Limb (tissue), 2 donors: Measurements from ENCODE around the gene DAD1.
"Not testable (repeated sequence)": the region's sequence is repeated elsewhere in the genome, so short reads cannot be mapped to it uniquely, and the experiment has no call there.

ENCODE experiments used
- DNase-seq, 2 donors: peaks; one replicate each; pipeline ENCODE4 v3.0.0-alpha.2; 2016; ENCODE audit errors: extremely low spot score in 2 of 2

The DAD1 gene

DNA sequence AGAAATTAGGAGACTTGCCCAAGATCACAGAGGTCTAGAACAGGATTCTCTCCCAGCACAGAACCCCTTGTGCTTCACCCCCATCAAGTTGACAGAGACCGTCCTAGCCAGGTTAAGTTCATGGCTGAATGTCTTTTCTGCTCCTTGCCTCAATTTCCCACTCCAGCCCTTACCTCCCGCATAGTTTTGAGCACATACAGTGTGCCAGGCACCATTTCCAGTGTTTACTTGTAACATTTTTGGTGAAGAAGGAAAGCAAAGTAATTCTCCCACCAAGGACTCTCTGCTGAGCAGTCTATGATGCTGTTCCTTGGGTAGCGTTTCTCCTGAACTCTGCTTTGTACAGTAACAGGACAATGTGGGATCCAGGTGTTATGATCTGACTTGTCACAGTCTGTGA, 10.3 kb upstream of the DAD1 start:
- no peak for DNase-seq

DNA sequence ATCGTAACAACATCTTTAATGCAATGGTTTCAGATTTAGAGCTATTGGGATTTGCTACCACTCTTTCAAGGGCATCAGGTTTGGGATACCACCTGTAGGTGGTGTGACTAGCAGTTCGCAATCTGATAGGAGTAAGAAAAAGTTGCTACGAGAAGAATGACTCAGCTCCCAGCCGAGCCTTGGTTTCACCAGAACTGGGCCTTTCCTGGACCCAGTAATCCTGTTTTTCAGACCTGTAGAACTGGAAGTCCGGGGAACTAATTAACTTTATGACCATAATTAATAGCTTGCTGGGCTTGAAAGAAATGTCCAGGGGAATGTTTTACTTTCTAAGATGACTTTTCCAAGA, 9.8 kb upstream of the DAD1 start:
- no peak for DNase-seq

DNA sequence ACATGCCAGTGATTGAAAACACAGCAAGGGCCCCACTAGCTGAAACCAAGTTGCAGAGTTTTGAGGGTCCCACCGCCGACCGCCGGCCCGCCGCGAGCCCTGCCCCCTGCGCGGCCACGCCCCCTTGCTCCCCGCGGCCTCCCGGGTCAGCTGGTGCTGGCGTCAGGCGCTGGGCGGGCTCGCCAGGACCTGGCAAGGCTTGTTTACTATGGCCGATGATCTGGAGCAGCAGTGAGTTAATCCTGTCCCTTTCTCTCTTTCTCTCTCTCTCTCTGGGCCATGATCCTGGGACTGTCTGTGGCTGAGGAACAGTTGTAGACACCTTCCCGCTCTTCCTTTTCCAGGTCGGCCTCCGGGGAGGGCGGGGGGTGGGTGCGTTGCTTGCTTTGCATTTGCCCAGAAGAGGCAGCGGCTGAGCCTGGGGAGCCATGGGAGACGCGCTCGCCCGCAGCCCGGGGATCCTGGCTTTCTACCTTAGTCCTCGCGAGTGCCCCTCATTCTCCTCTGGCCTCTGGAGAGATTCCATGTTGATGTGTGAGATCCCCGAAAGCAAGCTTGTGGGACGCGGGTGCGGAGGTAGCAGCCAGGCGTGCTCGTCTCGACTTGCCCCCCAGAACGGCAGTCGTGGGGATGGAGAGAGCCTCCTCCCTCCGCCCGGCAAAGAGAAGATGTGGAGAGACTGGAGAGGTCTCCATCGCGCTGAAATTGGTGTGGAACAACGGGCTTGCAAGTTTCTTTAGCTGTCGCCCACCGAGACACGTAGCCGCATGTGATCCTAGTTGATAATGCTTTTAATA, 9.3 kb upstream of the DAD1 start, which contains the start of gene ABHD4:
Gene ABHD4 (plus strand): TSS at position 202 of the 797 bp plus-strand sequence. CDS start 7 bp downstream, at position 209.
- peak; percentile 62 to 89 for DNase-seq

DNA sequence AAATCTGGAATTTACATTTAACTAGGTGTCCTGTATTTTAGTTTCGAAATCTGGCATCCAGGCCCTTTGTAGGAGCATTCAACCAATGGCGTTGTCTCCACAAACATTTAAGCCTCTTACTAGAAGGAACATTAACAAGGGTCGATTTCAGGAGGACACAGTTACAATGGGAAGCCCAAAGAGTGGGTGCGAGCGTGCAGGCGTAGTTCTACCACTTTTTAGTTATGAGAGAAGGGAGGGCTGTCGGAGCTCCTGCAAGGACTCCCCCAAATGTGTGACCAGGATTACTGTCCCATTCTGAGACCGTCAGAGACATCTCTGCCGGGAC, 8.7 kb upstream of the DAD1 start:
- DNase-seq, result no peak

DNA sequence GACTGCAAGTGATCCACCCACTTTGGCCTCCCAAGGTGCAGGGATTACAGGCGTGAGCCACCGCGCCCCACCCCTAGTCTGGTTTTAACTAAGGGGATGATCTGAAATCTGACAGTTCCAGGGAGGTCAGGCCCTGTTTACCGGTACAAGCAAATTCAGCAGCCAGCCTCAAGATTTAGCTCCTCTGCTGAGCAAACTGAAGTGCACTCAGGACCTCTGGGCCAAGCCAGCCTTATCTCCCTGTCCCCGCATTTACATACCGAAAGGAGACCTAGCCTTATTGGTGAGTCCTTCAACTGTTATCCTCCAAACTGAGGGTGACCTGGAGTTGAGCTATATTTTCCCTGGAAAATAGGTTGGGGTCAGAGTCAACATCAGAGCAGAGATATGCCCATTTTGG, 8.2 kb upstream of the DAD1 start:
- DNase-seq, result no peak

DNA sequence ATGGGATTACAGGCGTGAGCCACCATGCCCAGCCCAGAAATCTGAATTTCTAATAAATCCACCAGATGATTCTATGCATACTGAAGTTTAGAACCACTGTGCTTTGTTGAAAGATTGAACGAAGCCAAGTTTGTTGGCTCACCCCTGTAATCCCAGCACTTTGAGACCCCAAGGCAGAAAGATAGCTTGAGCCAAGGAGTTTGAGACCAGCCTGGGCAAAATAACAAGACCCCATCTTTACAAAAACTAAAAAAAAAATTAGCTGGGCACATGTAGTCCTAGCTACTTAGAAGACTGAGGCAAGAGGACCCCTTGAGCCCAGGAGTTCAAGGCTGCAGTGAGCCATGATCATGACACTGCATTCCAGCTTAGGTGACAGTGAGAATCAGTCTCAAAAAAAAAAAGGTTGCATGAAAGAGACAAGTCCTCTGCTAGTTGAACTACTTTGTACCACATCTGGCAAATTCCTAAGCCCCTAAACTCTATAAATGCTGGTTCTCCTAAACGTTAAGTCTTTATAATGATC, 7.4 kb upstream of the DAD1 start:
- DNase-seq, result no peak

DNA sequence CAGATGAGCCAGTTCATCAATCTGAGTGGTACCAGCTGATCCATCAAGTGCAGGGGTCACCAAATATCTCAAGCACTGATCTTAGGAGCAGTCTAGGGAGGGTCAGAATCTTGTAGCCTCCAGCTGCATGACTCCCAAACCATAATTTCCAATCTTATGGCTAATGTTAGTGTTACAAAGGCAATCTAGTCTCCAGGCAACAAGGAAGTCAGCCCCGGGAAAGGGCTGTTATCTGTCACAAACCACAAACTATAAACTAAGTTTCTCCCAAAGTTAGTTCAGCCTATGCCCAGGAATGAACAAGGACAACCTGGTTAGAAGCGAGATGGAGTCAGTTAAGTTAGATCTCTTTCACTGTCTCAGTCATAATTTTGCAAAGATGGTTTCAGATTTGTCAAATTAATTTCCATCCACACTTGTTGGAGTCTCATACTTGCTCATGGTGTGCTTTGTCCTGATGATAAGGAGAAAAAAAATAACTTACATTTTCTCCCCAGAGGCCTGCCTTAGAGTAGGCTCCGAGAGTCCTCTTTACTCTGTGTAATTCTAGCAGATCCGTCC, 5.2 kb upstream of the DAD1 start:
- DNase-seq, result no peak

DNA sequence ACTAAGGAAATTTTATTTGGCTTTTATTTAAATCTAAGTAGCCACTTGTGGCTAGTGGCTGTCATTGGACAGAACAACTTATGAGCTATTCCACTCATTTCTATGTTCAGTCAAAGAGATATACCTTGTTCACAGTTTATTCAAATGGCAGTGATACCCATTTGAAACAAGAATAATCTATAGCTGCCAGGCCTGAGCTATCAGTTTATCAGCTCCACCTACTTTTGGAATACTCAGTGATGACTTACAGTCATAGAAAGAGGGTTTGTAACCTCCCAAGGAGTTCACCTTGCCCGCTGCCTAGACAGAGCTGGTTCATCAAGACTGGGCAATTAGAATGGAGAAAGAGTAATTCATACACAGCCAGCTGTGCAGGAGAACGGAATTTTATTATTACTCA, 4.6 kb upstream of the DAD1 start:
- no peak for DNase-seq

DNA sequence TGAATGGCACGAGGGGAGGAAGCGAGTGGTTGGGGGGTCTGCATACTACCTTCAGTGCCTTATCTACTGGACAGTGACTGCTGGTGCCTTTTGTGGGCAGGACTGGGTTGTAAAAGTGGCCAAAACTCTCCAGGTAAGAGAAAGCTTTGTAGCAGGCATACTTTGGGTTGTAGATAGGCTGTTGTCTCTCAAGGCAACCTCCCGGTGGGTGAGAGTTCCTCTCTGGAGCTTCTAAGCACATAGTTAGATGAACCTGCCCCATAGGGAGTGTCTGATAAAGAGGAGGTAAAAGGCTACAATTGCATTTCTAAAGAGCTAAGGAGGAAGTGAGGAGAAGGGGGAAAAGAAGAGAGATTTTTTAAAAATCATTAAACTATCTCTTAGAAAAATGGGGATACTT, 4.2 kb upstream of the DAD1 start:
- no peak for DNase-seq

DNA sequence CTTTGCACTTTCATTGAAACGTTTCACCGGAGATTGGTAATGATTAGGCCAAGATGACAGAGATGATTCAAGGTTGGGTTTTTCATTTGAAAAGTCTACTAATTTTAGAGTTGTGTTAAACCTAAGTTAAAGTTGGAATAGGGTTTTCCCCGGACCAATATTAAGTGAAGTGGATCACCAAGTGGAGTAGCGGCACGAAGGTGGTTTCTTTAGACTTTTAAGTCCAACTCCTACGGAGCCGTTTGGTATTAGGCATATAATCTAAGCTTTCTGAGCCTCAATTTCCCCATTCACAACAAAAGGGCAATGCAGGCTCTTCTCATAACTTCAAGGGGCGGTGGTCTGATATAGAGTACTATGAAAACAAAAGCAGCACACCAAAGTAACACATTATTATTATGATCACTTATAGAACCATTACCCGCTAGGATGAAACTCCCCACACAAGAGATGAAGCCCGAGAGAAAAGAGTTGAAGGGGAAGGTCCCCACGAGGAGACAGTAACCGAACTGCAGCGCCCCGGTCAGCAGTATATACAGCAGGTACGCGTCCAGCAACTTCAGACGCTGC, 413 bp downstream of the DAD1 start:
- DNase-seq, result no peak

DNA sequence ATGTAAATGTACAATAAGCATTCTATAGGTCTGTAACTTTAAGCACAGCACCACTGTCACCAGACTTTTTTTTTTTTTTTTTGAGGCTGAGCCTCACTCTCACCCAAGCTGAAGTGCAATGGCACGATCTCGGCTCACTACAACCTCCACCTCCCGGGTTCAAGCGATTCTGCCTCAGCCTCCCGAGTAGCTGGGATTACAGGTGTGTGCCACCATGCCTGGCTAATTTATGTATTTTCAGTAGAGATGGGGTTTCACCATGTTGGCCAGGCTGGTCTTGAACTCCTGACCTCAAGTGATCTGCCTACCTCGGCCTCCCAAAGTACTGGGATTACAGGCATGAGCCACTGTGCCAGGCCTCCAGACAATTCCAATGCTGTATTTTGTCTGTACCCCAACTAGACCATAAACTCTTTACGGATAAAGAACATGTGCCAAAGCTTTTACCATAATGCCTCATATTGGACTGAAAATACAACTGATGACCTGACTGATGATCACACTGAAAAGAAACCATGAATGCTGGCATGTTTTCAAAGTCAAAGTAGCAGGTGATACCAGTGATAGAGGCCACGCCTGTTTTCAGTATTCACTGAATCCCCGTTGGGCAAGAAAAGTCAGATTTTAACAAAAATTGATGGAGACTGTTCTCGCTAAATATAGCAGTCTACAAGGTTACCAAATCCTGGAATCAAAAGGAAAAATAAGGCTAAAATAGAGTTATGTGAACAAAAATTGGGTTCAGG, 1.2 kb downstream of the DAD1 start:
- DNase-seq, result not testable (repeated sequence)

DNA sequence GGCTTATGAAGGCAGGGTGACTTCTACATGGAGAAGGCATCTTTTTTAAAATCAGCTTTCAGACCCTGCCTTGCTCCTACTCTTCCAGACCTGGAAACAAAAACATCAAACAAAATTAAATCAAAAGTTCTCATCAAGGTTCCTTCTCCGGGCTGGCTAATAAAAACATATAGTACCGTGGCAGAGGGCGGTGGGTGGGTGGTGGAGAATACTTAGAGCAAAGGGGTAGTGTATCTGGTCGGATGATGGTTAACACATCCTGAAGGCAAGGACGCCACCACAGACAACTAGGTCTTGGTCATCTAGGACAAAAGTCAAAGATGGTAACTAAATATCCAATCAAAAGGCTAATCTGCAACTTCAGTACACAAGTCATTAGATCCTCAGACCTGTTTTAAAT, 1.8 kb downstream of the DAD1 start:
- DNase-seq, result no peak

DNA sequence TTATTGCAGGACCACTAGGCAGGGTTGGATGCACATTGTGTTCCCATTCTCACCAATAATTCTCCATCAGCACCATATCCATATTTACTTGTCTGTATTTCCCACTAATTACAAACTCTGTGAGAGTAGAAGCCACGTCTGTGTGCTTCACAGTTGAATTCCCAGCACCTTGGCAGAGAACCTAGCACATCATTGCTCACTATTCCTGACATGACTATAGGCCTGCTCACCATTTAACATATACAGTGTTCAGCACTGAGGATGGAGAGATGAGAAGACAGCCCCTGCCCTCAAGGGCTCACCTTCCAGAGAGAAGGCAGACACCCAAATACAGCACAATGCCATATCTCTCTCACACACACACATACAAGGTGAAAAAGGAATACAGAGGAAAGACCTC, 5.0 kb downstream of the DAD1 start:
- DNase-seq, result no peak

DNA sequence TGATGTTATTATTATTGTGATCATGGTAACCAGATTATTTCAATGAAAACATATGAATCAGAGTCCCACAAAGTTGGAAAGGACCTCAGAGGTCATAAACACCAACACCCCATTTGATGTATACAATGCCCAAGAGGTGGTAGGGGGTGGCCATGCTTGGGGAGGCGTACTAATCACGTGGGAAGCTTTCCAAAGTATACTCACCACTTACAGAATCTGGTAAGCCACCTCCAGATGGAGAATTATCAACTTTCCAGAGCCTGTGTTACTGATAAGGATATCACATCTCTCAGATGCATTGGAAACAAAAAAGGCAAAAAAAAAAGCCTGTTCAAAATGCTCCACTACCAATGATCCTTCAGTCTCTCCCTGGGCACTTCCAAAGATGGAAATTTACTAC, 8.4 kb downstream of the DAD1 start:
- no peak for DNase-seq

DNA sequence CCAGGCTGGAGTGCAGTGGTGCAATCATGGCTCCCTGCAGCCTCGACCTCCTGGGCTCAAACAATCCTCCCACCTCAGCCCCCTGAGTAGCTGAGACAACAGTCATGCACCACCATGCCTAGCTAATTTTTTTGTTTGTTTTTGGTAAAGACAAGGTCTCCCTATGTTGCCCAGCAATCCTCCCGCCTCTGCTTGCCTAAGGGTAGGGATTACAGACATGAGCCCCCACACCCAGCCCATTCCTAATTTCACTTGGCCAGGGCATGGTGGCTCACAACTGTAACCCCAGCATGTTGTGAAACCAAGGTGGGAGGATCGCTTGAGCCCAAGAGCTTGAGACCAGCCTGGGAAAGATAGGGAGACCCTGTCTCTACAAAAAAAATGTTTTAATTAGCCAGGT, 9.1 kb downstream of the DAD1 start:
- DNase-seq, result no peak

DNA sequence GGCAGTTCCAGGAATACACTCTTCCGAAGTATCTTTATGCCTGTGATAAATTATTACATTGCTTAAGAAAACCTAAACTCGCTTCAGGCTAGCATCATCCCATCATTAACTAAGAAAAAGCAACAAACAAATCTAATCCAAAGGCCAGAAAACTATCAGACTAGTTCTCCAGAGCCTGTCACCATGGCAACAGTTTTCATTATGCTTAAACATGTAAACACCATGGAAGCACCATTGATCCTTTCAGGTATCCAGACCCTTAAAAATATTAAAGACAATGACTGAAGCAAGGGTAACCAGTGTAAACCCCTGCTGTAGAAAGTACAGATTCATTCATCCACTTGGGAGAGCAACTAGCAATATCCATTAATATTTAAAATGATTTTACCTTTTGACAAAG, 9.8 kb downstream of the DAD1 start:
- no peak for DNase-seq

DNA sequence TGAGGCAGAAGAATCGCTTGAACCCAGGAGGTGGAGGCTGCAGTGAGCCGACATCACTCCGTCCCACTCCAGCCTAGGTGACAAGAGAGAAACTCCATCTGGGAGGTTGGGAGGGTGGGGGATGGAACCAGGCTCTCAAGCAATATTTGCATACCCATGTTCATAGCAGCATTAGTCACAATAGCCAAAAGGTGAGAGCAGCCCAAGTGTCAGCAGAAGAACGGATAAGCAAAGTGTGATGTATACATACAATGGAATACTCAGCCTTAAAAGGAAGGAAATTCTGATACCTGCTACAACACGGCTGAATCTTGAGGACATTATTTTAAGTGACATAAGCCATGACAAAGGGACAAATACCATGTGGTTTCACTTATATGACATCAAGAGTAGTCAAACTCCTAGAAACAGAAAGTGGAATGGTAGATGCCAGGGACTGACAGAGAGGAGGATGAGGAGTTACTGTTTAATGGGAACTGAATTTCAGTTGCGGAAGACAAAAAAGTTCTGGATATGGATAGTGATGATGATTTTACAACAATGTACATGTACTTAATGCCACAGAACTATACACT, 11.6 kb downstream of the DAD1 start:
- DNase-seq, result no peak

DNA sequence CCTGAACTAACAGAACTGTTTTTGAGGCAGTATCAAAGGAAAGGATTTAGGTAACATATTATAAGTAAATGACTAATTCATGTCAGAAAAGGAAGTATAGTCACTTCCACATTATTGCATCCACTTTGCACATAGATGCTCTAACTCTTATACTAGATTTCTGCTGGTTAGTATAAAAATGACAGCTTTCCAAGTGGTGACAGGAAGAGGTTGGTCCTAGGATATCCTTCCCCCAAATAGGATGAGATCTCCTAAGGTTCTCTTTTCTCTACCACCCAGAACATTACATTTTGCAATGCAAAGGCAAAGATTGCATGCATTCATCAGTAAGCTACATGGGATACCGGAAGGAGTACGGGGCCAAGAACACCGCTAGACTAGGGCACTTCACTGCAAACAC, 15.2 kb downstream of the DAD1 start:
- DNase-seq, result no peak

DNA sequence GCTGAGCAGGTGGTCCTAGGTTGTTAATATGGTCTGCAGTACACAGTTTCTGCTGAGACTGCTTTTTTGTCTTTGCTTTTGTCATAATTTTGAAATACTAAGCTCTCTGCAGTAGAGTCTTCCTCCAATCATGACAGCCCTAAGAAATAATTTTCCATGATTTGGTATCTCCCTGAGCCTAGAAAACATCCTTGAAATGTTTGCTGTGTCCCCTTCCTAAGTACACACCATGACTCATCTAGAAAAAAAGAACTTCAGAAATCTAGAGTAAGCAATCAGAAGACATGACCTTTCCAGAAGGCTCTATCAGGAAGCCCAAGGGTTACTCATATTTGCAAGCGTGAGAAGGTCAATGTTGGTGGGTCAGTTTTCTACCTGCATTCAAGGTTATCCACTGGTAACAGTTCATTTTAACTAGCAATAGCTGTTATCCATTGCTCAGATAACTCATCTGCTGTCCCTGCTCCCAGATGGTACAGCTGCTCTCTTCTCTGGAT, 16.4 kb downstream of the DAD1 start:
- no peak for DNase-seq

DNA sequence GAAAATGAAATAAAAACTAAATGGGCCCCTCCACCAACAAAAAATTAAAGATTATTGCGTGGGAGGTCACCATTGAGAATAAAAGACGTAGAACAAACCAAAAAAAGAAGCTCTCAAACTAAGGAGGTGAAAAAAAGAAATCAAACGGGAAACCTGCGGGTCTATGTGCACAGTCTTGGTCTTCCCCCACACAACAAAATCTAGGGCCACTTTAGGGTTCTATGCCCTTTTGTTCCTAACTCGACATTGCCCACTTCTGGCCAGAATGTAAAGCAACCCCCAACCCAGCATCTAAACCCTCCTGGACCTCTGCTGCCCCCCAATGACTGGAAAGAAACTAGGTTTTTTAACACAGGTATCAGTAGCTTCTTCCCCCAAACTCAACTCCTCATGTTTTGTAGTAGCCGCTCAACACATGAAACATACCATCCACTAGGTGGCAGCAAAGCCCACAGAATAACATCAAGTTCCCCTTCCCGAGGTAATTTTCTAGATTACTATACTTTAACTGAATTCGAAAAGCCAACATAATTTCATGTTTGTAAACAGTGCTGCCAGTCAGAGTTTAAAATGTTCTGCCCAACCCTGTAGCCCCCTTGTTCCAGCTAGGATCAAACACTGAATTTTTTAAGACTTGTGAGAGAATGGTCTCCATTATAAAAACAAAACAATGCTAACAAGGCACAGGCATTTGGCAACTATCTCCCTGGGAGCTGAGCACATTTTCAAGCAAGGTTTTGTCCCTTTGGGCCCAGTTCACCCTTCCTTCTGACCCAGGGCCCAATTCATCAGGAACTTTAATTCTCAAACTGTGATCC, 18.7 kb downstream of the DAD1 start:
- peak; percentile 82 to 85 for DNase-seq

DNA sequence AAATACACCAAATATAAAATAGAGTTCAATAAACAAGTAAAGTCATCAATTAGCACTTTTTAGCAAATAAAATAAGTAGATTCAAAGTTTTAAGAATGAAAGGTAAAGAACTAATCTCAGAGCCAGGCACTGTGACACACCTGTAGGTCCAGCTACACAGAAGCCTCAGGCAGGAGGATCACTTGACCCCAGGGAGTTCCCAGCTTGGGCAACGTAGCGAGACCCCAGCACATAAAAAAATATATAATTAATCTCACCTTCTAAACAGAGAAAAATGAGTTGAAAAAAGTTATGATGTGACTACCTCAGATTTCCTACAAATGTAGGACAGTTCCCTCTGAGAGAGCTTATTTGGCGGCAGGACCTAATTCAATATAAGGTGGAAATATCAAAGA, 19.3 kb downstream of the DAD1 start:
- no peak for DNase-seq
